ENCODE measurements around the gene PLCB1.

GRCh38 chr20:8163543-8163942, 31.5 kb downstream of the PLCB1 start:
- TF ChIP-seq CTCF (IDR thresholded peaks at IDR 0.05): no peak
- no peak for TF ChIP-seq POLR2A (IDR thresholded peaks at IDR 0.05)

All from Peyer's patch (tissue), 4 donors.